Activated T-helper 1 cell treated with anti-CD3 and anti-CD28 coated beads, Interleukin-2, amount 50 U/mL, for 16 hours (primary cell): ENCODE measurements around the gene AKAP13.

Experiments
- DNase-seq, 2 donors: peaks; one replicate each; pipeline ENCODE4 v3.0.0-alpha.2; 2020; ENCODE audit warnings: low read depth in 1 of 2, low spot score in 1 of 2

AKAP13 gene

GRCh38 chr15:85764649-85765277, 384.4 kb downstream of the AKAP13 start:
- DNase-seq: no peak

GRCh38 chr15:85766001-85766831, 385.8 kb downstream of the AKAP13 start:
- DNase-seq: no peak

GRCh38 chr15:85767785-85768529, 387.6 kb downstream of the AKAP13 start:
- DNase-seq: no peak

- no peak for DNase-seq
Observed at GRCh38 chr15:85768595-85769168, 388.3 kb downstream of the AKAP13 start.

GRCh38 chr15:85769182-85769900, 388.9 kb downstream of the AKAP13 start:
- DNase-seq: no peak

- DNase-seq: no peak
Observed at GRCh38 chr15:85770096-85771041, 390.0 kb downstream of the AKAP13 start.

GRCh38 chr15:85771271-85771670, 390.9 kb downstream of the AKAP13 start:
- no peak for DNase-seq

GRCh38 chr15:85771781-85772445, 391.5 kb downstream of the AKAP13 start:
- no peak for DNase-seq

- DNase-seq: no peak
Observed at GRCh38 chr15:85772668-85773067, 392.3 kb downstream of the AKAP13 start.

GRCh38 chr15:85773249-85773648, 392.8 kb downstream of the AKAP13 start:
- no peak for DNase-seq

GRCh38 chr15:85773970-85774369, 393.6 kb downstream of the AKAP13 start:
- DNase-seq: no peak

GRCh38 chr15:85777250-85778106, 397.1 kb downstream of the AKAP13 start:
- no peak for DNase-seq

GRCh38 chr15:85778107-85778776, 397.8 kb downstream of the AKAP13 start:
- no peak for DNase-seq

GRCh38 chr15:85779249-85779648, 398.8 kb downstream of the AKAP13 start:
- no peak for DNase-seq

GRCh38 chr15:85780225-85780985, 400.0 kb downstream of the AKAP13 start:
- DNase-seq: no peak

GRCh38 chr15:85781099-85781498, 400.7 kb downstream of the AKAP13 start:
- no peak for DNase-seq

GRCh38 chr15:85782064-85782463, 401.7 kb downstream of the AKAP13 start:
- DNase-seq: no peak
